ENCODE measurements around the gene GLI3.

DNA sequence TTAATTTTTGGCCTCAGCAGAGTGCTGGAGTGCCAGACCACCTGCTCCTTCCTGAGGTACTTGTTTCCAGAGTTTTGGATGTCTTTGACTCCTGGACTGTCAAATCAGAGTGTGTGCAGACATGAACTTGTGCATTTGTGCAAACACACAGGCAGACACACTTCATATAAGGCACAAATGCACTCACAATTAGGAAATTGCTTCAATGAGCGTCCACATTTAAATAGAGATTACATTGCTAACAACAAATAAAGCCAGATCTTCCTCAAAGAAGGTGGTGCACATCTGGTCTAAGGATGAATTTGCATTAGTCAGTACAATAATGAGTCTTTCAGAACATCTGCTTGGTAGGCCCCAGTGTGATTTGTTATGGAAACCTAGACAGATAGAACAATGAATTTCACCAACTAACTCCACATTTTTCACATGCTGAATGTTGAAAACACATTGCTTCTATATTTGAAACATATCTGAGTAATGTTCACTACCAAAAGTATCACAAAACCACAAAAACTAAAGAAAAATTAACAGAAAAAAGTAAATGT, 267.4 kb downstream of the GLI3 start:
- TF ChIP-seq, protein P1, sequence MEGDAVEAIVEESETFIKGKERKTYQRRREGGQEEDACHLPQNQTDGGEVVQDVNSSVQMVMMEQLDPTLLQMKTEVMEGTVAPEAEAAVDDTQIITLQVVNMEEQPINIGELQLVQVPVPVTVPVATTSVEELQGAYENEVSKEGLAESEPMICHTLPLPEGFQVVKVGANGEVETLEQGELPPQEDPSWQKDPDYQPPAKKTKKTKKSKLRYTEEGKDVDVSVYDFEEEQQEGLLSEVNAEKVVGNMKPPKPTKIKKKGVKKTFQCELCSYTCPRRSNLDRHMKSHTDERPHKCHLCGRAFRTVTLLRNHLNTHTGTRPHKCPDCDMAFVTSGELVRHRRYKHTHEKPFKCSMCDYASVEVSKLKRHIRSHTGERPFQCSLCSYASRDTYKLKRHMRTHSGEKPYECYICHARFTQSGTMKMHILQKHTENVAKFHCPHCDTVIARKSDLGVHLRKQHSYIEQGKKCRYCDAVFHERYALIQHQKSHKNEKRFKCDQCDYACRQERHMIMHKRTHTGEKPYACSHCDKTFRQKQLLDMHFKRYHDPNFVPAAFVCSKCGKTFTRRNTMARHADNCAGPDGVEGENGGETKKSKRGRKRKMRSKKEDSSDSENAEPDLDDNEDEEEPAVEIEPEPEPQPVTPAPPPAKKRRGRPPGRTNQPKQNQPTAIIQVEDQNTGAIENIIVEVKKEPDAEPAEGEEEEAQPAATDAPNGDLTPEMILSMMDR (IDR thresholded peaks at IDR 0.05; ENCODE audit: low read length): no peak
- TF ChIP-seq EZH2phosphoT487 (IDR thresholded peaks at IDR 0.05; ENCODE audit: low read length): no peak
- no peak for TF ChIP-seq EZH2 (optimal IDR thresholded peaks at IDR 0.05; ENCODE audit: low read depth, low read length)
